NCI-H1694 treated with DMSO at 0.1 percent for 48 hours (cell line): ENCODE data around the gene FXYD7.
"Not testable (repeated sequence)": the region's sequence is repeated elsewhere in the genome, so short reads cannot be mapped to it uniquely, and the experiment has no call there.

ENCODE experiments used
- DNase-seq: peaks from one replicate; lab custom pipeline; 2025; lab: John Stamatoyannopoulos, UW

The FXYD7 gene

GRCh38 chr19:35127871-35128270 lies 15.2 kb upstream of the FXYD7 start:
- no peak for DNase-seq

DNA sequence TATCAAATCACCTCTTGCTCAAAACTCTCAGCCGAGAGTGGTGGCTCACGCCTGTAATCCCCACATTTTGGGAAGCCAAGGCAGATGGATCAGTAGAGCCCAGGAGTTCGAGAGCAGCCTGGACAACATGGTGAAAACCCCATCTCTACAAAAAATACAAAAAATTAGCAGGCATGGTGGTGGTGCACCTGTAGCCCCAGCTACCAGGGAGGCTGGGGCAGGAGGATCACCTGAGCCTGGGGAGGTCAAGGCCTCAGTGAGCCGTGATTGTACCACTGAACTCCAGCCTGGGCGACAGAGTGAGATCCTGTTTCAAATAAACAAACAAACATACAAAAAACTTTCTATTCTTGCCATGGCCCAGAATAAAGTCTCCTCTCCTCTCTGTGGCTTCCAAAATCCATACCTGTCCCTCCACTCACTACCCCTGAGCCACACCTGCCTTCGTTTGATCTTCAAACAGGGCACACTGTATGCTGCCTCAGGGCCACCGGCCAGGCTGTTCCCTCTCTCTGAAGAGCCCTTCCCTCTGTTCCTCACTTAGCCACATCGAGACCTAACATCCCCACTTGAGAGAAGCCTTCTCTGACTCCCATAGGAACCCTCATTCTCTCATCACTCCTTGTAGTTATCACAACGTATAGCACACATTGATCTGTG lies 14.5 kb upstream of the FXYD7 start:
- DNase-seq, result no peak

DNA sequence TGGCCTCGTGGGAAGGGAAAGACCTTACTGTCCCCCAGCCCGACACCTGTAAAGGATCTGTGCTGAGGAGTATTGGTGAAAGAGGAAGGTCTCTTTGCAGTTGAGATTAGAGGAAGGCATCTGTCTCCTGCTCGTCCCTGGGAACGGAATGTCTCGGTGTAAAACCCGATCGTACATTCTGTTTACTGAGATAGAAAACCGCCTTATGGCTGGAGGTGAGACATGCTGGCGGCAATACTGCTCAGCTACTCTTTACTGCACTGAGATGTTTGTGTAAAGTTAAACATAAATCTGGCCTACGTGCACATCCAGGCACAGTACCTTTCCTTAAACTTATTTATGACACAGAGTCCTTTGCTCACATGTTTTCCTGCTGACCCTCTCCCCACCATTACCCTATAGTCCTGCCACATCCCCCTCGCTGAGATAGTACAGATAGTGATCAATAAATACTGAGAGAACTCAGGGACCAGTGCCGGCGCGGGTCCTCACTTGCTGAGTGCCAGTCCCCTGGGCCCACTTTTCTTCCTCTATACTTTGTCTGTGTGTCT lies 13.3 kb upstream of the FXYD7 start:
- not testable (repeated sequence) for DNase-seq

DNA sequence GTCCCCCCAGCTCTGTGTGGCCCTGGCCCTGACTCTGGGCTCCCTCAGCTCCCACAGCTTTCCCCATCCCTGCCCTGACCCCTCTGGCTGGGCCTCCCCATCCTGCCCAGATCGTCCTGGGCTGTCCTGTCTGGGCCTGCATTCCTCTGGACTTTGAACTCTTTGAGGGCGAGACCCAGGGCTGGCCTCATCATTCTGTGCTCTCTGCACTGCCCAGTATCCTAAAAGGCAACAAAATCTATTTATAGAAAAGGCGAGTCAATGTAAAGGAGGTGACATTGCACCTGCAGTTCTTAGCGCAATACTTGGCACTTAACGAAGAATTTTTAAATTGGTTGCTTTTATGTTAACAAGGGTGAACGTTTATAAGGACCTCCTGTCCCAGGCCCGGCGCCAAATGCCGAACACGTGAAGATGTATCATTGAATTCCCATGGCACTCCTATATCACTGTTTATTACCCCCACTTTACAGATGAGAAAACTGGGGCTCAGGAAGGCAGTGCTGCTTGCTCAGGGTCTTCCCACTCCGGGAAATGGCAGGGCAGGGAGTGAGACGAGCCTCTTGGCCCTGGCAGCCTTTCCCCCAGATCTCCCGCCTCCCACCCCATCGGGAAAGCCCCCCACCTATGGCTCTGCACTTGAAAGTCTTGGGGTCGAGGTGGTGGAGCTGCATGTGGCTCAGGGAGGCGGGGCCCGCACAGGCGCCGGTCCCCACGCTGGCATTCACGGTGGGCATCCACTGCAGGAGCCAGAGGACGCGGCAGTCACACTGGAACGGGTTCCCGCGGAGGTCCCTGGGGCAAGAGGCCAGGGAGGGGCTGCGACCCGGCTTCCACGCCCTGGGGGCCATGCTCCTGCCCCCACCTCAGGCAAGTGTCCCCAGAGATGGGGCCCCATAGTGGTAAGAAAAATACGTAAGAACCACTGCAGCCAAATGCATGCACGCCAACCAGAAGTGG lies 12.0 kb upstream of the FXYD7 start:
- DNase-seq, result no peak

DNA sequence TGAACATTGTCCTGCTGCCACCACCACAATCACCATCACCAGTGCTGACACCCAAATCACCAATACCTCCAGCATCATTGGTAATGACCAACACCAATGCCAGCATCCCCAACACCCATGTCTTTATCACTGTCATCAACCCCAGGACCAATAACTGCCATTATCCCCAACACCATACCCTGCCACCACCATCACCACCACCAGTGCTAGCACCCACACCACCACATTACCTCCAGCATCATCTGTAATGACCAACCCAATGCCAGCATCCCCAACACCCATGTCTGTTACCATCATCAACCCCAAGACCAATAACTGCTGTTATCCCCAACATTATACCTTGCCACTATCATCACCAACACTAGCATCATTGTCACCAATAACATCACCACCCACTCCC lies 10.8 kb upstream of the FXYD7 start:
- no peak for DNase-seq

- DNase-seq, result no peak
Observed at GRCh38 chr19:35133826-35134225, 9.2 kb upstream of the FXYD7 start.

- no peak for DNase-seq
Observed at GRCh38 chr19:35134601-35135242, 8.3 kb upstream of the FXYD7 start, which contains the start of gene LGI4. Gene LGI4, minus strand, starts transcription at chr19:35135059. Its CDS starts 379 bp downstream, at chr19:35134680.

DNA sequence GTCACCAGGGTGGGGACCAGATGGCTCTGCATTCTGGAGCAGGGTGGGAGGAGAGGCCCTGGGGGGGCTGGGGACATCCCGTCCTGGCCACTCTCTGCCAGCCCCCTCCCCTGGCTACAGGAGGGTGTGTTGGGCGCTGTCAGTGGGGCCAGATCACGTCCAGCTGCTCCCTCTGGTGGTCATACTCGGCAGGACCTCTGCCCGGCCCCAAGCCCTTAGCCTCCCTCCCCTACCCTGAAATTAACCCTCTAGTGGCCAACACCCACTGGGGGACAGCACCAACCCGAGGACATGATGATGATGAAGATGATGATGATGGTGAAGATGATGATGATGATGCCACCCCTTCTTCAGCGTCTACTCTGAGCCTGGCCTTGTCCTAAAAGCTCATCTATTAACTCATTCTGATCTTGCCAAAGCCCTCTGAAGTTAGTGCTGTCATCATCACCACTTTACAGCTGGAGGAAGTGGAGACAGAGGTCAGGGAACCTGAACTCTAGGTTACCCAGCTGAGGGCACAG lies 7.6 kb upstream of the FXYD7 start:
- DNase-seq, result peak; percentile 66

- DNase-seq, result no peak
Observed at GRCh38 chr19:35136231-35136630, 6.8 kb upstream of the FXYD7 start.

DNA sequence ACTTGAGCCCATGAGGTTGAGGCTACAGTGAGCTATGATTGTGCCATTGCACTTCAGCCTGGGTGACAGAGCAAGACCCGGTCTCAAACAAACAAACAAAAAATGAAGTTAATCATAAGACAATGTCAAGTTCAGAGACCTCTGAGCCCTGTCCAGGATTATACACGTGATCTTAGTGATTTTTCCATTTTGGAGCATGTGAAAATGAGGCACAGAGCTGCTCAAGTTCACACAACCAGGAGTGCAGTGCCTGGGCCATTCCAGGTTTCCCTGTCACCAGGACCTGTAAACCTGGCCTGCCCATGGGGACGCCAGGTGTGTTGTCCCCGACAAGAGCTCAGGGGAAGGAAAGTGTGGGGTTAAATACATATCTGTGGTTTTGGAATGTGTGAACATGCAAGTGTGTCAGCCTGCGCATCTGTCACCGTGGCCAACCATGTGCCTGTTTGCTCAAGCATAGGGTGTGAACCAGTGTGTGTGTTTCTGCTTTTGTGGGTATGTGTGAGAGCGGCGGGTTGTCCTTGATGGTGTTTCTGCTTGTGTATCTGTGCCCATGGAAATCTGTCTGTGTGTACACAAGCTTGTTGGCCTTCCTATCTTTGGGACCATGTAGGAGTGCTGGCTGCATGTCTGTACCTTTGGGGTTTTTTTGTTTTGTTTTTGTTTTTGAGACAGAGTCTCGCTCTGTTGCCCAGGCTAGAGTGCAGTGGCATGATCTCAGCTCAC lies 5.9 kb upstream of the FXYD7 start:
- DNase-seq, result peak; percentile 27

- peak; percentile 12 for DNase-seq
Observed at GRCh38 chr19:35138305-35138892, 4.7 kb upstream of the FXYD7 start, which contains the start of gene FXYD1. Gene FXYD1, plus strand, starts transcription at chr19:35138824. Its CDS starts 1,256 bp downstream, at chr19:35140080.

- DNase-seq, result no peak
Observed at GRCh38 chr19:35140207-35140961, 2.7 kb upstream of the FXYD7 start.

- DNase-seq, result peak; percentile 90
Observed at GRCh38 chr19:35140962-35141836, 1.9 kb upstream of the FXYD7 start.

- peak; percentile 57 for DNase-seq
Observed at GRCh38 chr19:35141837-35142605, 1.0 kb upstream of the FXYD7 start.

DNA sequence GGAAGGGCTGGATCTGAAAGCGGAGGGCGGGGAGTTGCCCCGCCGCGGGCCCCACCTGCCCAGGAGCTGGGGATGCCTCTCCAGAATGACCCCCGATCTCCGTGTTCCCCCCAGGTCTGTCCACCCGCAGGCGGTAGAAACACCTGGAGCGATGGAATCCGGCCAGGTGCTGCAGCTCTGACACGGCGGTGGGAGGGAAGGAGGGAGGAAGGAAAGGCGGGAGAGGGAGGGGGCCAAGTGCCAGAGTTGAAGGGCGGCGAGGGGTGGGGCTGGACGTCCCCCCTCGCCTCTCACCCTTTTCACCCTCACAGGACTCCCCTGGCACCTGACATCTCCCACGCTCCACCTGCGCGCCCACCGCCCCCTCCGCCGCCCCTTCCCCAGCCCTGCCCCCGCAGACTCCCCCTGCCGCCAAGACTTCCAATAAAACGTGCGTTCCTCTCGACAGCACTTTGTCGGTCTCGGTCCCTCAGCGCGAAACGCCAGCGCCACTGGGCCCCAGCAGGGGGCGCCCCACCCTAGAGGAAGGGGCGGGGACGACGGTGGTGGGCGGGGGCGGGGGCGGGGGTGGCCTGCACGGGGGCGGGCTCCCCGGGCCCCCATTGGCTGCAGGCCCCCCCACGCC lies 337 bp upstream of the FXYD7 start:
- DNase-seq, result peak; percentile 61

DNA sequence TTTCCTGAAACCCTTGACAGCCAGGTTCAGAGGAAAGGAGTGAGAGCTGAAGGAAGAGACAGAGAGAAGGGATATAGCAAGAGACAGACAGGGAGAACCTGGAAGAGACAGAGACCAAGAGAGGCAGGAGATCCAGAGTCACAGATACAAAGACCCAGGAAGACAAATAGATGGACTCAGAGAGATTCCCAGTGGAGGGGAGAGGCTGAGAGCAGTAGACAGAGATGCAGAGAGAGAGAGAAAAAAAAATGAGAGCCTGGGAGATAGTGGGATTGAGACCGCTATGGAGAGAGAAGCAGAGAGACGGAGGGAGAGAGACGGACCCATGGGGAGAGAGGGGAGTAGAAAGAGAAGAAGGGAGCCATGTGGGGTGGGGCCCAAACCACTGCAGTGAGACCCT lies 763 bp downstream of the FXYD7 start:
- peak; percentile 11 for DNase-seq

DNA sequence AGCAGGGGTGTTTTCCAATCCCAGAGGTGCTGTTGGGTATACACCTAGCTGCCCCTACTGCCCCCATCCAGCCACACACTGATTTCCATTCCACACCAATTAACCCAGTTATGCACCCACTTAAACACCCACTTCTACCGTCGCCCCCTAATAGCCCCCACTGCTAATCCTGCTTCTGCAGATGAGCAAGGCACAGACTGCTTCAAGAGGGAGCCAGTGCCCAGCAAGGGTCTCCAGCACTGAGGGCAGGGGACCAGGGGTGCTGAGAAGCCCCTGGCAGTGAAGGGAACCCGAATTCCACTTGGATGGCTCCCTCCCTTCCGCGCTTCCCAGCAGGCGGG lies 1.2 kb downstream of the FXYD7 start:
- DNase-seq, result no peak
